Measurements from ENCODE around the gene SPTBN5. TPM values are rescaled to one million over a fixed set of nuclear protein-coding genes. Genes with fewer than 3 reads are reported as not detected.

SPTBN5 gene
- total RNA-seq, 1 experiment from 2014 or later, result 0.64 TPM

GRCh38 chr15:41857316-41857715 is 36.5 kb downstream of the SPTBN5 start:
- Mint-ChIP-seq H3K4me3 (ENCODE audit: low read depth, unreplicated experiment) (no peak overlapping the region), H3K4me1 (ENCODE audit: low read depth, unreplicated experiment) (no peaks in the 10 kb centered on the region), H3K9me3 (ENCODE audit: low read depth, unreplicated experiment) (no peaks in the 10 kb centered on the region), H3K27ac (ENCODE audit: unreplicated experiment) (no peak overlapping the region), H3K36me3 (ENCODE audit: insufficient read depth, unreplicated experiment) (peaks cover 5% of the 10 kb centered on the region), H3K27me3 (ENCODE audit: unreplicated experiment) (no peaks in the 10 kb centered on the region)
- intact Hi-C loops (cut with micrococcal nuclease; ENCODE audit: unreplicated experiment), result no loop called here
- no peak for DNase-seq
- no peak for TF ChIP-seq CTCF (IDR thresholded peaks at IDR 0.05; ENCODE audit: unreplicated experiment)
- CTCF ChIA-PET, result interaction anchor here (0.6 kb wide), 1 partner anchor 262 kb away, joined by 4 read pairs; no protein-coding TSS in a partner anchor
- no TSS peak for BruUV-seq (replicated peaks)

DNA sequence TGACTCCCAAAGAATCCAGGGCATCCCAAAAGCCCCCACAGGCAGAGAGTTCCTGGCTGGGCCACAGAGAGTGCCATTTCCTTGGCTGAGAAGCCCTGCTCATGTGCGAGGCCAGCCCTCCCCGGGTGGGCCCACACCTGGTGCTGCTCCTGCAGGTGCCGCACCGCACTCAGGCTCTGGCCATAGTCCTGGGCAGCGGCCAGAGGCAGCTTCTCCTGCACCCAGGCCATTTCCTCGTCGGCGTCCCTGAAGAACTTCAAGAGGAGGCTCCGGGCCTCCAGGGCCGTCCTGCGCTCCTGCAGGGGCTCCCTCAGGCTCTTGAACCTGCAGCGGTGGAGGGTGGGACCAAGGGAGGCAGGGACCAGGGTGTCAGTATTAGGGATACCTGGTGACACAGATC is 37.1 kb downstream of the SPTBN5 start:
- no peaks in the 10 kb centered on the region for H3K27me3 Mint-ChIP-seq (ENCODE audit: unreplicated experiment)
- CTCF ChIA-PET, result no interaction called here
- TF ChIP-seq CTCF (IDR thresholded peaks at IDR 0.05; ENCODE audit: unreplicated experiment), result no peak
- BruUV-seq (replicated peaks), result no TSS peak
- H3K27ac Mint-ChIP-seq (ENCODE audit: unreplicated experiment), result no peak overlapping the region
- H3K36me3 Mint-ChIP-seq (ENCODE audit: insufficient read depth, unreplicated experiment), result peaks cover 5% of the 10 kb centered on the region
- intact Hi-C loops (cut with micrococcal nuclease; ENCODE audit: unreplicated experiment), result no loop called here
- no peaks in the 10 kb centered on the region for H3K4me1 Mint-ChIP-seq (ENCODE audit: low read depth, unreplicated experiment)
- no peaks in the 10 kb centered on the region for H3K9me3 Mint-ChIP-seq (ENCODE audit: low read depth, unreplicated experiment)
- H3K4me3 Mint-ChIP-seq (ENCODE audit: low read depth, unreplicated experiment), result no peak overlapping the region
- no peak for DNase-seq

GRCh38 chr15:41856262-41856661 is 37.6 kb downstream of the SPTBN5 start:
- H3K4me1 Mint-ChIP-seq (ENCODE audit: low read depth, unreplicated experiment), result no peaks in the 10 kb centered on the region
- no peak overlapping the region for H3K4me3 Mint-ChIP-seq (ENCODE audit: low read depth, unreplicated experiment)
- BruUV-seq (replicated peaks), result no TSS peak
- intact Hi-C loops (cut with micrococcal nuclease; ENCODE audit: unreplicated experiment), result no loop called here
- H3K36me3 Mint-ChIP-seq (ENCODE audit: insufficient read depth, unreplicated experiment), result peaks cover 5% of the 10 kb centered on the region
- H3K27ac Mint-ChIP-seq (ENCODE audit: unreplicated experiment), result no peak overlapping the region
- TF ChIP-seq CTCF (IDR thresholded peaks at IDR 0.05; ENCODE audit: unreplicated experiment), result no peak
- no peak for DNase-seq
- CTCF ChIA-PET, result no interaction called here
- H3K9me3 Mint-ChIP-seq (ENCODE audit: low read depth, unreplicated experiment), result no peaks in the 10 kb centered on the region
- no peaks in the 10 kb centered on the region for H3K27me3 Mint-ChIP-seq (ENCODE audit: unreplicated experiment)

- Mint-ChIP-seq H3K4me3 (ENCODE audit: low read depth, unreplicated experiment) (no peak overlapping the region), H3K36me3 (ENCODE audit: insufficient read depth, unreplicated experiment) (peaks cover 5% of the 10 kb centered on the region), H3K4me1 (ENCODE audit: low read depth, unreplicated experiment) (no peaks in the 10 kb centered on the region), H3K27me3 (ENCODE audit: unreplicated experiment) (no peaks in the 10 kb centered on the region), H3K9me3 (ENCODE audit: low read depth, unreplicated experiment) (no peaks in the 10 kb centered on the region), H3K27ac (ENCODE audit: unreplicated experiment) (no peak overlapping the region)
- BruUV-seq (replicated peaks), result no TSS peak
- CTCF ChIA-PET, result no interaction called here
- intact Hi-C loops (cut with micrococcal nuclease; ENCODE audit: unreplicated experiment), result no loop called here
- DNase-seq, result no peak
- TF ChIP-seq CTCF (IDR thresholded peaks at IDR 0.05; ENCODE audit: unreplicated experiment), result no peak
Measured at GRCh38 chr15:41855261-41855961, 38.4 kb downstream of the SPTBN5 start.
